ENCODE data around the gene COL11A2. TPM values are rescaled to one million over a fixed set of nuclear protein-coding genes. Genes with fewer than 3 reads are reported as not detected.

Gene COL11A2
- total and polyA plus RNA-seq, 2 of the 13 experiments (the other 11 are each of a cell fraction or from before 2014, with no cell fraction given): 0.55 TPM

DNA sequence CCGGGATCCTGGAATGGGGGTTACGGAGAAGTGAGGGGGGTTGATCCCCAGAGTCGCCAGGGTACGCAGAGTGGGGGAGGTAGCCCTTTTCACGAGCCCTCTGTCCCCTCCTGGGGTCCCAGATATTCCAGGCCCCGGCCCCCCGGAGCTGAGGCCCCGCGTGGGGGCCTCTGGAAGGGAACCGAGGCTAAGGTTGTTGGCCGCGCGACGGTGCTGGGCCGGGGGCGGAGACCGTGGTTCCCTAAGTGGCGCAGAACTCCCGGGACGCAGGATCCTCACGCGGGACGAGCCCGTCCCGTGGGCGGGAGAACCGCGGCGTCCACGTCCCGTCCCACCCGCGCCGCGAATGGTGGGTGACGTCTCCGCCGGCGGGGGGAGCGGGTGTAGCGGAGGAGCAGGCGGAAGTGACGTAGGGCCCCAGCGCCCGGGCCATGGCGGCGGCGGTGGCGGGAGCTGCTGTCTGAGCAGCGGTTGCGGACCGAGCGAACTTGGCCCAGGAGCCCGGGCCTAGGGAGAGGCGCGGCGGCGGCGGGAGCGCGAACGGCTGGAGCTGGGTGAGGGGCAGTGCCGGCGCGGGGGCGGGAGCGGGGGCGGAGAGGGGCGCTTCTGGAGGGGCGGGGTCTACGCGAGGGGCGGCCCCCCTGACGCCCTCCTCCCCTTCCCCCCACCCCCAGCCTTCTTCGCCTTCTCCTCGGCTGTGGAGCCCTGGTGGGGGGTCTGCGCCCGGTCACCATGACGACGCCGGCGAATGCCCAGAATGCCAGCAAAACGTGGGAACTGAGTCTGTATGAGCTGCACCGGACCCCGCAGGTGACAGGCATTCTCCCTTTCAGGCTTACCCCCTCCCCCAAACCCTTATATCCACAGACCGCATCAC, 16.1 kb upstream of the COL11A2 start, which contains the start of gene RING1 (continued):
- TF ChIP-seq, protein P1, sequence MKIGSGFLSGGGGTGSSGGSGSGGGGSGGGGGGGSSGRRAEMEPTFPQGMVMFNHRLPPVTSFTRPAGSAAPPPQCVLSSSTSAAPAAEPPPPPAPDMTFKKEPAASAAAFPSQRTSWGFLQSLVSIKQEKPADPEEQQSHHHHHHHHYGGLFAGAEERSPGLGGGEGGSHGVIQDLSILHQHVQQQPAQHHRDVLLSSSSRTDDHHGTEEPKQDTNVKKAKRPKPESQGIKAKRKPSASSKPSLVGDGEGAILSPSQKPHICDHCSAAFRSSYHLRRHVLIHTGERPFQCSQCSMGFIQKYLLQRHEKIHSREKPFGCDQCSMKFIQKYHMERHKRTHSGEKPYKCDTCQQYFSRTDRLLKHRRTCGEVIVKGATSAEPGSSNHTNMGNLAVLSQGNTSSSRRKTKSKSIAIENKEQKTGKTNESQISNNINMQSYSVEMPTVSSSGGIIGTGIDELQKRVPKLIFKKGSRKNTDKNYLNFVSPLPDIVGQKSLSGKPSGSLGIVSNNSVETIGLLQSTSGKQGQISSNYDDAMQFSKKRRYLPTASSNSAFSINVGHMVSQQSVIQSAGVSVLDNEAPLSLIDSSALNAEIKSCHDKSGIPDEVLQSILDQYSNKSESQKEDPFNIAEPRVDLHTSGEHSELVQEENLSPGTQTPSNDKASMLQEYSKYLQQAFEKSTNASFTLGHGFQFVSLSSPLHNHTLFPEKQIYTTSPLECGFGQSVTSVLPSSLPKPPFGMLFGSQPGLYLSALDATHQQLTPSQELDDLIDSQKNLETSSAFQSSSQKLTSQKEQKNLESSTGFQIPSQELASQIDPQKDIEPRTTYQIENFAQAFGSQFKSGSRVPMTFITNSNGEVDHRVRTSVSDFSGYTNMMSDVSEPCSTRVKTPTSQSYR (CRISPR knock-in tag; IDR thresholded peaks at IDR 0.05; ENCODE audit: borderline replicate concordance): peak; percentile 47; the same call in 1 of the 2 replicates
- peak; percentile 87 for TF ChIP-seq AGO1 (IDR thresholded peaks at IDR 0.05; ENCODE audit: low read depth, low read length, poor library complexity, severe bottlenecking)
- TF ChIP-seq, protein P2, sequence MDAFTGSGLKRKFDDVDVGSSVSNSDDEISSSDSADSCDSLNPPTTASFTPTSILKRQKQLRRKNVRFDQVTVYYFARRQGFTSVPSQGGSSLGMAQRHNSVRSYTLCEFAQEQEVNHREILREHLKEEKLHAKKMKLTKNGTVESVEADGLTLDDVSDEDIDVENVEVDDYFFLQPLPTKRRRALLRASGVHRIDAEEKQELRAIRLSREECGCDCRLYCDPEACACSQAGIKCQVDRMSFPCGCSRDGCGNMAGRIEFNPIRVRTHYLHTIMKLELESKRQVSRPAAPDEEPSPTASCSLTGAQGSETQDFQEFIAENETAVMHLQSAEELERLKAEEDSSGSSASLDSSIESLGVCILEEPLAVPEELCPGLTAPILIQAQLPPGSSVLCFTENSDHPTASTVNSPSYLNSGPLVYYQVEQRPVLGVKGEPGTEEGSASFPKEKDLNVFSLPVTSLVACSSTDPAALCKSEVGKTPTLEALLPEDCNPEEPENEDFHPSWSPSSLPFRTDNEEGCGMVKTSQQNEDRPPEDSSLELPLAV (CRISPR knock-in tag; conservative IDR thresholded peaks at IDR 0.05; ENCODE audit: low read depth): 0 out of 2 replicates have a peak, but pooled peaks have one; percentile 42
- TF ChIP-seq HMG20B (CRISPR knock-in tag; conservative IDR thresholded peaks at IDR 0.05): peak; percentile 69
- TF ChIP-seq FOXA1 (IDR thresholded peaks at IDR 0.05): no peak
- TF ChIP-seq FOXA1 (CRISPR knock-in tag; IDR thresholded peaks at IDR 0.05): 0 out of 2 replicates have a peak, but pooled peaks have one; percentile 47
- peak; percentile 61; the same call in 1 of the 2 replicates for TF ChIP-seq GZF1 (CRISPR knock-in tag; IDR thresholded peaks at IDR 0.05)
- peak; percentile 37; the same call in 1 of the 2 replicates for TF ChIP-seq ZNF747 (CRISPR knock-in tag; IDR thresholded peaks at IDR 0.05; ENCODE audit: borderline replicate concordance)
- TF ChIP-seq NAIF1 (CRISPR knock-in tag; IDR thresholded peaks at IDR 0.05; ENCODE audit: borderline replicate concordance): no peak
- TF ChIP-seq, protein P3, sequence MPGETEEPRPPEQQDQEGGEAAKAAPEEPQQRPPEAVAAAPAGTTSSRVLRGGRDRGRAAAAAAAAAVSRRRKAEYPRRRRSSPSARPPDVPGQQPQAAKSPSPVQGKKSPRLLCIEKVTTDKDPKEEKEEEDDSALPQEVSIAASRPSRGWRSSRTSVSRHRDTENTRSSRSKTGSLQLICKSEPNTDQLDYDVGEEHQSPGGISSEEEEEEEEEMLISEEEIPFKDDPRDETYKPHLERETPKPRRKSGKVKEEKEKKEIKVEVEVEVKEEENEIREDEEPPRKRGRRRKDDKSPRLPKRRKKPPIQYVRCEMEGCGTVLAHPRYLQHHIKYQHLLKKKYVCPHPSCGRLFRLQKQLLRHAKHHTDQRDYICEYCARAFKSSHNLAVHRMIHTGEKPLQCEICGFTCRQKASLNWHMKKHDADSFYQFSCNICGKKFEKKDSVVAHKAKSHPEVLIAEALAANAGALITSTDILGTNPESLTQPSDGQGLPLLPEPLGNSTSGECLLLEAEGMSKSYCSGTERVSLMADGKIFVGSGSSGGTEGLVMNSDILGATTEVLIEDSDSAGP (CRISPR knock-in tag; IDR thresholded peaks at IDR 0.05; ENCODE audit: borderline replicate concordance): peak; percentile 80
- TF ChIP-seq NFE2 (CRISPR knock-in tag; IDR thresholded peaks at IDR 0.05): no peak
- TF ChIP-seq ZNF101 (CRISPR knock-in tag; IDR thresholded peaks at IDR 0.05; ENCODE audit: borderline replicate concordance, low read depth): no peak
- peak; percentile 55; the same call in 1 of the 2 replicates for TF ChIP-seq ZNF124 (CRISPR knock-in tag; IDR thresholded peaks at IDR 0.05)
- peak; percentile 53; the same call in 1 of the 2 replicates for TF ChIP-seq ZNF232 (CRISPR knock-in tag; IDR thresholded peaks at IDR 0.05; ENCODE audit: borderline replicate concordance)
- TF ChIP-seq PAF1 (CRISPR knock-in tag; IDR thresholded peaks at IDR 0.05): no peak
- TF ChIP-seq KLF12 (CRISPR knock-in tag; IDR thresholded peaks at IDR 0.05; ENCODE audit: borderline replicate concordance): peak; percentile 86; the same call in 1 of the 2 replicates
- no peak for TF ChIP-seq MBD4 (IDR thresholded peaks at IDR 0.05; ENCODE audit: borderline replicate concordance, low read length)
- no peak for TF ChIP-seq TCF12 (IDR thresholded peaks at IDR 0.05)
- no peak for TF ChIP-seq TCF12 (CRISPR knock-in tag; IDR thresholded peaks at IDR 0.05)
- 0 out of 2 replicates have a peak, but pooled peaks have one; percentile 28 for TF ChIP-seq ZNF713 (CRISPR knock-in tag; IDR thresholded peaks at IDR 0.05)
